HCT116 (cell line): ENCODE data around the gene PROB1. TPM values are rescaled to one million over a fixed set of nuclear protein-coding genes. Genes with fewer than 3 reads are reported as not detected.

Source experiments
- ATAC-seq: fragments of 200-7000 bp; cut with Tn5 transposase; 2 replicates; pipeline ENCODE4 v1.9.1; 2020; ENCODE audit warnings: mild to moderate bottlenecking, moderate library complexity
- BruUV-seq: library from RNA; stranded (reverse); fragments of 400-500 nt; replicated peaks from 2 replicates; lab custom pipeline; 2021; lab: Mats Ljungman, UMichigan
- CTCF ChIA-PET: fragments of 300-600 bp; sonication (Branson Sonifier 250); formaldehyde crosslinking; loops from one replicate; lab custom pipeline; 2021; ENCODE audit warnings: antibody characterized with exemption; lab: Charles Lee
- POLR2A ChIA-PET: fragments of 300-600, 350-600 bp; sonication (Branson Sonifier 250); formaldehyde crosslinking; loops from one replicate; lab custom pipeline; 2021; ENCODE audit warnings: antibody characterized with exemption; lab: Charles Lee
- RAD21 ChIA-PET, 2 experiments: fragments of 300-600 bp; sonication (Branson Sonifier 250); formaldehyde crosslinking; loops; one replicate each; lab custom pipeline; 2023; ENCODE audit warnings: low total read pairs in 2 of 2; ENCODE audit not compliant: uncharacterized antibody in 2 of 2, unreplicated experiment in 2 of 2, low non-redundant PET in 1 of 2; lab: Charles Lee
- DNase-seq: peaks from one replicate; pipeline ENCODE4 v3.0.0-alpha.2; 2010; ENCODE audit warnings: low read depth, low spot score
- H2AFZ ChIP-seq: fragments of 200-600 bp; shearing (Covaris generic), sonication (generic); 2 replicates; pipeline ENCODE4 v1.6.1; 2017; ENCODE audit warnings: low read depth, mixed run types, mixed read lengths, antibody characterized with exemption, low read length; ENCODE audit not compliant: poor library complexity, severe bottlenecking
- H3K27ac ChIP-seq: 2 replicates; pipeline ENCODE4 v1.5.1; 2012; ENCODE audit warnings: low read depth, low read length
- H3K27me3 ChIP-seq: fragments of 200-600 bp; sonication (generic); 2 replicates; pipeline ENCODE4 v1.6.1; 2016; ENCODE audit warnings: mixed run types, low read length, mixed read lengths; ENCODE audit not compliant: insufficient read depth
- H3K36me3 ChIP-seq, 2 experiments: fragments of 200-500 bp in 1 of 2; fragments of 200-600 bp in 1 of 2; sonication (Bioruptor generic) in 1 of 2; sonication (generic) in 1 of 2; 2 replicates each; pipeline versions ENCODE4 v1.5.1 to v1.6.1; 2014 to 2016; ENCODE audit warnings: low read length in 2 of 2, inconsistent platforms in 1 of 2, mixed read lengths in 1 of 2, mixed run types in 1 of 2; ENCODE audit not compliant: insufficient read depth in 2 of 2, control insufficient read depth in 1 of 2
- H3K4me1 ChIP-seq, 2 experiments: fragments of 200-600 bp in 1 of 2; sonication (generic) in 1 of 2; 2 replicates each; pipeline versions ENCODE4 v1.5.1 to v1.6.1; 2012 to 2017; ENCODE audit warnings: low read length in 2 of 2, inconsistent platforms in 1 of 2, mild to moderate bottlenecking in 1 of 2, mixed read lengths in 1 of 2, mixed run types in 1 of 2, moderate library complexity in 1 of 2; ENCODE audit not compliant: insufficient read depth in 2 of 2, control insufficient read depth in 1 of 2
- H3K4me2 ChIP-seq: fragments of 200-600 bp; sonication (generic); 2 replicates; pipeline ENCODE4 v1.6.1; 2017; ENCODE audit warnings: mixed run types, low read length, mixed read lengths
- H3K4me3 ChIP-seq, 2 experiments: fragments of 200-600 bp in 1 of 2; sonication (generic) in 1 of 2; replicated peaks in 1 of 2; 2 replicates each; pipeline ENCODE4 v1.5.1; 2011 to 2016; ENCODE audit warnings: low read length in 2 of 2, control low read depth in 1 of 2, low read depth in 1 of 2, mild to moderate bottlenecking in 1 of 2, mixed read lengths in 1 of 2, mixed run types in 1 of 2
- H3K79me2 ChIP-seq: fragments of 200-600 bp; sonication (generic); 2 replicates; pipeline ENCODE4 v1.6.1; 2017; ENCODE audit warnings: mild to moderate bottlenecking, mixed run types, low read length, moderate library complexity, mixed read lengths; ENCODE audit not compliant: insufficient read depth
- H3K9ac ChIP-seq: fragments of 200-600 bp; sonication (generic); 2 replicates; pipeline ENCODE4 v1.6.1; 2016; ENCODE audit warnings: low read length, mixed read lengths
- H3K9me2 ChIP-seq: fragments of 200-600 bp; sonication (generic), shearing (Covaris generic); 2 replicates; pipeline ENCODE4 v1.6.1; 2017; ENCODE audit warnings: mixed run types, mild to moderate bottlenecking, moderate library complexity; ENCODE audit not compliant: insufficient read depth
- H3K9me3 ChIP-seq, 2 experiments: fragments of 200-500 bp in 1 of 2; fragments of 200-600 bp in 1 of 2; sonication (Bioruptor generic) in 1 of 2; sonication (generic) in 1 of 2; 2 replicates each; pipeline ENCODE4 v1.6.1; 2014 to 2017; ENCODE audit warnings: low read length in 2 of 2, mixed read lengths in 2 of 2, inconsistent platforms in 1 of 2, low read depth in 1 of 2, mild to moderate bottlenecking in 1 of 2, mixed run types in 1 of 2, moderate library complexity in 1 of 2; ENCODE audit not compliant: control insufficient read depth in 1 of 2, insufficient read depth in 1 of 2
- H4K20me1 ChIP-seq: fragments of 200-600 bp; sonication (generic), shearing (Covaris generic); 2 replicates; pipeline ENCODE4 v1.6.1; 2017; ENCODE audit warnings: mixed run types, mild to moderate bottlenecking, moderate library complexity; ENCODE audit not compliant: insufficient read depth
- ATF3 ChIP-seq: IDR thresholded peaks from 2 replicates; pipeline ENCODE4 v1.6.1; 2012
- CTCF ChIP-seq, 3 experiments: fragments of 200-600 bp in 1 of 3; sonication (generic) in 1 of 3; IDR thresholded peaks in 2 of 3; conservative IDR thresholded peaks in 1 of 3; 2 replicates each; pipeline ENCODE4 v1.5.1; 2012 to 2017; ENCODE audit warnings: low read depth in 2 of 3, low read length in 2 of 3, antibody characterized with exemption in 1 of 3, borderline replicate concordance in 1 of 3, control low read depth in 1 of 3, mild to moderate bottlenecking in 1 of 3, mixed read lengths in 1 of 3, mixed run types in 1 of 3, moderate library complexity in 1 of 3; ENCODE audit not compliant: insufficient read depth in 1 of 3
- EGR1 ChIP-seq: IDR thresholded peaks from 2 replicates; pipeline ENCODE4 v1.6.1; 2012; ENCODE audit warnings: low read depth
- EZH2 ChIP-seq: fragments of 200-600 bp; sonication (generic); IDR thresholded peaks from 2 replicates; pipeline ENCODE4 v1.6.1; 2017; ENCODE audit warnings: antibody characterized with exemption, mixed run types
- FOSL1 ChIP-seq: IDR thresholded peaks from 2 replicates; pipeline ENCODE4 v1.6.1; 2012; ENCODE audit warnings: low read depth
- JUND ChIP-seq: IDR thresholded peaks from 2 replicates; pipeline ENCODE4 v1.6.1; 2012
- MAX ChIP-seq: IDR thresholded peaks from 2 replicates; pipeline ENCODE4 v1.6.1; 2012
- POLR2A ChIP-seq: IDR thresholded peaks from 2 replicates; pipeline ENCODE4 v1.7.0; 2011; ENCODE audit warnings: borderline replicate concordance; ENCODE audit not compliant: insufficient read depth, insufficient read length; ENCODE audit errors: extremely low read depth
- SIN3A ChIP-seq: IDR thresholded peaks from 2 replicates; pipeline ENCODE4 v1.6.1; 2012; ENCODE audit warnings: low read depth
- SRF ChIP-seq: IDR thresholded peaks from 2 replicates; pipeline ENCODE4 v1.6.1; 2012; ENCODE audit warnings: low read depth
- YY1 ChIP-seq: IDR thresholded peaks from 2 replicates; pipeline ENCODE4 v1.6.1; 2011; ENCODE audit warnings: low read length, low read depth, moderate library complexity, mild to moderate bottlenecking; ENCODE audit not compliant: insufficient replicate concordance; ENCODE audit errors: extremely low read depth
- ZFX ChIP-seq: fragments of 450-650 bp; IDR thresholded peaks from 2 replicates; pipeline ENCODE4 v1.6.1; 2017
- ZNF274 ChIP-seq: fragments of 200-500 bp; sonication (Bioruptor generic); IDR thresholded peaks from 2 replicates; pipeline ENCODE4 v1.6.1; 2014; ENCODE audit warnings: mild to moderate bottlenecking, low read depth, low read length, inconsistent platforms
- intact Hi-C: fragments of 100-400 bp; cut with micrococcal nuclease; formaldehyde crosslinking; loops from 2 replicates; pipeline ENCODE4 v1.10.0; 2022
- total RNA-seq: library from RNA; stranded (reverse); gene quantifications from one replicate; pipeline ENCODE4 v1.2.1, GENCODE V29; 2021; ENCODE audit not compliant: unreplicated experiment

PROB1 gene
- total RNA-seq, 1 experiment from 2014 or later: 1.7 TPM

- H3K36me3 ChIP-seq: no peaks in the 10 kb centered on the region
- H3K27ac ChIP-seq: no peak overlapping the region
- H3K9me3 ChIP-seq: no peaks in the 10 kb centered on the region
- ATAC-seq (no peak), DNase-seq (no peak)
- no peak overlapping the region for H3K4me3 ChIP-seq
- ChIA-PET CTCF (no interaction called here), POLR2A (no interaction called here), RAD21 (no interaction called here)
- no peak overlapping the region for H2AFZ ChIP-seq
- H3K9me2 ChIP-seq: no peaks in the 10 kb centered on the region
- no peaks in the 10 kb centered on the region for H4K20me1 ChIP-seq
- no peaks in the 10 kb centered on the region for H3K79me2 ChIP-seq
- H3K9ac ChIP-seq: no peak overlapping the region
- no TSS peak for BruUV-seq
- H3K27me3 ChIP-seq: no peaks in the 10 kb centered on the region
- H3K4me1 ChIP-seq: peaks cover 3 to 18% of the 10 kb centered on the region in 2 experiments; a peak in 3 of 4 replicates
- TF ChIP-seq SIN3A (no peak), MAX (no peak), CTCF (IDR thresholded peaks at IDR 0.05 in 2 of 3, conservative IDR thresholded peaks at IDR 0.05 in 1 of 3; ENCODE audit: borderline replicate concordance in 1 of 3, insufficient read depth in 1 of 3, low read depth in 2 of 3, low read length in 2 of 3) (no peak), YY1 (no peak), JUND (no peak), SRF (no peak), EZH2 (no peak), EGR1 (no peak), ZFX (no peak), POLR2A (no peak), ATF3 (no peak), ZNF274 (no peak), FOSL1 (no peak)
- TF ChIP-seq, all 23 proteins: peak for 0
- no peak overlapping the region for H3K4me2 ChIP-seq
- intact Hi-C loops: no loop called here
Observed at GRCh38 chr5:139415221-139415861, 20.4 kb upstream of the PROB1 start.
